NT2/D1 (cell line): ENCODE results near the gene MYZAP.

Experiments
- YY1 ChIP-seq: IDR thresholded peaks from 2 replicates; pipeline ENCODE4 v1.6.1; 2011; ENCODE audit not compliant: insufficient read length, insufficient read depth
- ZNF274 ChIP-seq: IDR thresholded peaks from 2 replicates; pipeline ENCODE4 v1.6.1; 2011; ENCODE audit warnings: mild to moderate bottlenecking, low read depth, low read length

GRCh38 chr15:57552678-57553334, 38.9 kb upstream of the MYZAP start:
- TF ChIP-seq ZNF274 (no peak), YY1 (no peak)
